ENCODE data around the gene OR2T12.
"Not testable (repeated sequence)": the region's sequence is repeated elsewhere in the genome, so short reads cannot be mapped to it uniquely, and the experiment has no call there.

Gene OR2T12

GRCh38 chr1:248303324-248303723, at the start of gene OR2T12:
Gene OR2T12, minus strand, starts transcription at chr1:248303424. Its CDS starts 7,846 bp downstream, at chr1:248295578.
- DNase-seq: no peak

- no peak for DNase-seq
Measured at GRCh38 chr1:248348475-248348874, 45.3 kb upstream of the OR2T12 start, which contains the start of gene OR14C36. Gene OR14C36, plus strand, starts transcription at chr1:248348775. Its CDS starts 0 bp downstream, at chr1:248348775.

- no peak for DNase-seq
Measured at GRCh38 chr1:248343451-248343850, 40.2 kb upstream of the OR2T12 start.

- DNase-seq: no peak
Measured at GRCh38 chr1:248324468-248324867, 21.2 kb upstream of the OR2T12 start, which contains the start of gene OR2M7. Gene OR2M7, minus strand, starts transcription at chr1:248324568. Its CDS starts 0 bp downstream, at chr1:248324568.

GRCh38 chr1:248316796-248317195, 13.6 kb upstream of the OR2T12 start:
- DNase-seq: no peak

GRCh38 chr1:248306740-248307139, 3.5 kb upstream of the OR2T12 start:
- DNase-seq: not testable (repeated sequence)

- no peak for DNase-seq
Measured at GRCh38 chr1:248306103-248306502, 2.9 kb upstream of the OR2T12 start.

GRCh38 chr1:248305672-248306071, 2.4 kb upstream of the OR2T12 start:
- not testable (repeated sequence) for DNase-seq

GRCh38 chr1:248288391-248288790, 14.8 kb downstream of the OR2T12 start:
- DNase-seq: no peak

GRCh38 chr1:248277876-248278275, 25.3 kb downstream of the OR2T12 start, which contains the start of gene OR2T33:
Gene OR2T33, minus strand, starts transcription at chr1:248277976. Its CDS starts 4,162 bp downstream, at chr1:248273814.
- no peak for DNase-seq

GRCh38 chr1:248273225-248273624, 30.0 kb downstream of the OR2T12 start:
- not testable (repeated sequence) for DNase-seq

- no peak for DNase-seq
Measured at GRCh38 chr1:248268178-248268577, 35.0 kb downstream of the OR2T12 start.

- DNase-seq: not testable (repeated sequence)
Measured at GRCh38 chr1:248259309-248259708, 43.9 kb downstream of the OR2T12 start.

- DNase-seq: no peak
Measured at GRCh38 chr1:248243204-248243603, 60.0 kb downstream of the OR2T12 start.
